CD4-positive, CD25-positive, alpha-beta regulatory T cell (primary cell): Measurements from ENCODE around the gene DDA1. TPM values are rescaled to one million over a fixed set of nuclear protein-coding genes. Genes with fewer than 3 reads are reported as not detected.

Experiments
- ATAC-seq, 2 donors: fragments of 150-1000 bp; cut with Tn5 transposase; one replicate each; pipeline ENCODE4 v1.10.0; 2021; ENCODE audit warnings: low read depth in 2 of 2, moderate number of reproducible peaks in 2 of 2, moderate library complexity in 1 of 2
- DNase-seq, 3 donors: peaks; one replicate each; pipeline versions ENCODE4 v3.0.0 to v3.0.0-alpha.2; 2012 to 2022; ENCODE audit warnings: mixed read lengths in 1 of 3
- H3K27ac ChIP-seq: one replicate; pipeline ENCODE4 v1.7.0; 2013; ENCODE audit warnings: mild to moderate bottlenecking, low read length; ENCODE audit not compliant: insufficient read depth, poor library complexity, severe bottlenecking
- H3K27me3 ChIP-seq: one replicate; pipeline ENCODE4 v1.7.0; 2013; ENCODE audit warnings: low read length; ENCODE audit not compliant: control insufficient read depth, insufficient read depth
- H3K36me3 ChIP-seq: one replicate; pipeline ENCODE4 v1.7.0; 2013; ENCODE audit warnings: mild to moderate bottlenecking, low read length, moderate library complexity; ENCODE audit not compliant: control insufficient read depth, insufficient read depth
- H3K4me1 ChIP-seq: 2 replicates; pipeline ENCODE4 v1.7.0; 2013; ENCODE audit warnings: mild to moderate bottlenecking, low read length; ENCODE audit not compliant: insufficient read depth, control insufficient read depth, poor library complexity, severe bottlenecking
- H3K4me3 ChIP-seq: one replicate; pipeline ENCODE4 v1.7.0; 2013; ENCODE audit warnings: low read depth, mild to moderate bottlenecking, low read length, moderate library complexity
- H3K9me3 ChIP-seq, 2 experiments: 1 replicate in 1 of 2; 2 replicates in 1 of 2; pipeline ENCODE4 v1.7.0; 2013; ENCODE audit warnings: low read length in 2 of 2, mild to moderate bottlenecking in 1 of 2, moderate library complexity in 1 of 2; ENCODE audit not compliant: control insufficient read depth in 2 of 2
- H3K27ac Mint-ChIP-seq, 3 donors: one replicate each; pipeline ENCODE4 v1.8.0; 2020 to 2022; ENCODE audit warnings: mild to moderate bottlenecking in 3 of 3, mixed read lengths in 3 of 3, moderate library complexity in 2 of 3
- H3K27me3 Mint-ChIP-seq: one replicate; pipeline ENCODE4 v1.8.0; 2022; ENCODE audit warnings: mild to moderate bottlenecking, mixed read lengths
- H3K36me3 Mint-ChIP-seq: one replicate; pipeline ENCODE4 v1.8.0; 2020; ENCODE audit warnings: mixed read lengths
- H3K4me1 Mint-ChIP-seq, 4 donors: one replicate each; pipeline ENCODE4 v1.8.0; 2020 to 2022; ENCODE audit warnings: mixed read lengths in 4 of 4, mild to moderate bottlenecking in 1 of 4
- H3K4me3 Mint-ChIP-seq, 4 donors: one replicate each; pipeline ENCODE4 v1.8.0; 2020 to 2022; ENCODE audit warnings: mild to moderate bottlenecking in 4 of 4, mixed read lengths in 4 of 4, moderate library complexity in 3 of 4
- H3K9me3 Mint-ChIP-seq, 7 donors: one replicate each; pipeline ENCODE4 v1.8.0; 2020 to 2022; ENCODE audit warnings: mixed read lengths in 7 of 7, mild to moderate bottlenecking in 3 of 7, moderate library complexity in 2 of 7
- polyA plus RNA-seq, 4 donors: library from polyadenylated mRNA; unstranded; fragments of 300-500 nt; fragmentation: Illumina TruSeq; gene quantifications; one replicate each; pipeline ENCODE4 v1.2.3, GENCODE V29; 2021
- total RNA-seq: library from RNA; stranded (reverse); gene quantifications from one replicate; pipeline ENCODE4 v1.2.3, GENCODE V29; 2022

Gene DDA1
- total and polyA plus RNA-seq, 5 donors from 2014 or later, result 26.7 to 43.8 (median 33.3) TPM

GRCh38 chr19:17326595-17326966 is 17.2 kb downstream of the DDA1 start:
- H3K4me3 Mint-ChIP-seq, result peak overlapping the region; percentile 44 to 75 (median 70)

GRCh38 chr19:17327068-17327653 is 17.8 kb downstream of the DDA1 start:
- no peaks in the 10 kb centered on the region for H3K27me3 ChIP-seq
- H3K9me3 Mint-ChIP-seq, result no peaks in the 10 kb centered on the region
- ATAC-seq (no peak), DNase-seq (no peak)
- H3K4me1 ChIP-seq, result peaks cover 26% of the 10 kb centered on the region
- H3K4me3 ChIP-seq, result no peak overlapping the region
- H3K4me1 Mint-ChIP-seq, result peaks cover 0 to 18% (median 5%) of the 10 kb centered on the region in 4 donors
- H3K9me3 ChIP-seq, result no peaks in the 10 kb centered on the region
- H3K27ac Mint-ChIP-seq, result no peak overlapping the region
- no peak overlapping the region for H3K27ac ChIP-seq
- H3K36me3 Mint-ChIP-seq, result peaks cover 5% of the 10 kb centered on the region
- H3K36me3 ChIP-seq, result no peaks in the 10 kb centered on the region
- H3K27me3 Mint-ChIP-seq, result peaks cover 6% of the 10 kb centered on the region
- H3K4me3 Mint-ChIP-seq, result peak overlapping the region; percentile 44 to 75 (median 70)

More at GRCh38 chr19:17326595-17326966, 17.2 kb downstream of the DDA1 start:
- H3K36me3 Mint-ChIP-seq, result peaks cover 5% of the 10 kb centered on the region
- no peaks in the 10 kb centered on the region for H3K9me3 ChIP-seq
- no peak overlapping the region for H3K27ac ChIP-seq
- no peak overlapping the region for H3K4me3 ChIP-seq
- H3K9me3 Mint-ChIP-seq, result no peaks in the 10 kb centered on the region
- peaks cover 0 to 18% (median 5%) of the 10 kb centered on the region in 4 donors for H3K4me1 Mint-ChIP-seq
- H3K36me3 ChIP-seq, result no peaks in the 10 kb centered on the region
- no peaks in the 10 kb centered on the region for H3K27me3 ChIP-seq
- peaks cover 26% of the 10 kb centered on the region for H3K4me1 ChIP-seq
- H3K27ac Mint-ChIP-seq, result no peak overlapping the region
- ATAC-seq (no peak), DNase-seq (no peak)
- peaks cover 6% of the 10 kb centered on the region for H3K27me3 Mint-ChIP-seq

GRCh38 chr19:17327654-17328516 is 18.5 kb downstream of the DDA1 start:
- peaks cover 0 to 19% (median 5%) of the 10 kb centered on the region in 4 donors for H3K4me1 Mint-ChIP-seq
- H3K27me3 Mint-ChIP-seq, result peaks cover 6% of the 10 kb centered on the region
- no peaks in the 10 kb centered on the region for H3K36me3 Mint-ChIP-seq
- H3K9me3 Mint-ChIP-seq, result no peaks in the 10 kb centered on the region
- DNase-seq (peak; percentile 46 to 59 (median 55)), ATAC-seq (peak; percentile 65 to 71)
- no peaks in the 10 kb centered on the region for H3K9me3 ChIP-seq
- H3K4me1 ChIP-seq, result peaks cover 26% of the 10 kb centered on the region
- H3K27me3 ChIP-seq, result no peaks in the 10 kb centered on the region
- peak overlapping the region in 2 of 3 donors; percentile 38 to 65 for H3K27ac Mint-ChIP-seq
- no peak overlapping the region for H3K4me3 ChIP-seq
- peak overlapping the region; percentile 35 to 88 (median 81) for H3K4me3 Mint-ChIP-seq
- H3K27ac ChIP-seq, result peak overlapping the region; percentile 63
- no peaks in the 10 kb centered on the region for H3K36me3 ChIP-seq

- peaks cover 28% of the 10 kb centered on the region for H3K4me1 ChIP-seq
- no peak overlapping the region for H3K27ac Mint-ChIP-seq
- H3K36me3 ChIP-seq, result no peaks in the 10 kb centered on the region
- peaks cover 6% of the 10 kb centered on the region for H3K27me3 Mint-ChIP-seq
- H3K4me1 Mint-ChIP-seq, result peaks cover 0 to 21% (median 7%) of the 10 kb centered on the region in 4 donors
- H3K9me3 ChIP-seq, result no peaks in the 10 kb centered on the region
- no peaks in the 10 kb centered on the region for H3K36me3 Mint-ChIP-seq
- no peaks in the 10 kb centered on the region for H3K27me3 ChIP-seq
- DNase-seq (peak in 2 of 3 donors; percentile 31 to 39), ATAC-seq (peak; percentile 25 to 26)
- H3K27ac ChIP-seq, result peak overlapping the region; percentile 63
- no peak overlapping the region for H3K4me3 ChIP-seq
- H3K4me3 Mint-ChIP-seq, result peak overlapping the region in 2 of 4 donors; percentile 85 to 88
- no peaks in the 10 kb centered on the region for H3K9me3 Mint-ChIP-seq
These were observed 19.4 kb downstream of the DDA1 start for GRCh38 chr19:17328517-17329365.

- H3K27ac Mint-ChIP-seq, result no peak overlapping the region
- H3K9me3 Mint-ChIP-seq, result no peaks in the 10 kb centered on the region
- no peak for DNase-seq
- H3K4me3 Mint-ChIP-seq, result peak overlapping the region; percentile 21 to 70 (median 54)
- ATAC-seq, result no peak
- H3K4me1 Mint-ChIP-seq, result peaks cover under 1 to 25% (median 11%) of the 10 kb centered on the region in 4 donors
- Histone ChIP-seq H3K36me3 (no peaks in the 10 kb centered on the region), H3K4me1 (peaks cover 34% of the 10 kb centered on the region), H3K27me3 (no peaks in the 10 kb centered on the region), H3K27ac (no peak overlapping the region), H3K4me3 (no peak overlapping the region), H3K9me3 (no peaks in the 10 kb centered on the region)
- H3K27me3 Mint-ChIP-seq, result peaks cover 9% of the 10 kb centered on the region
- H3K36me3 Mint-ChIP-seq, result no peaks in the 10 kb centered on the region
These were observed 20.3 kb downstream of the DDA1 start for GRCh38 chr19:17329366-17330261.

- peak overlapping the region; percentile 27 to 86 (median 68) for H3K4me3 Mint-ChIP-seq
- peaks cover 9% of the 10 kb centered on the region for H3K27me3 Mint-ChIP-seq
- no peaks in the 10 kb centered on the region for H3K9me3 Mint-ChIP-seq
- Histone ChIP-seq H3K4me3 (no peak overlapping the region), H3K9me3 (no peaks in the 10 kb centered on the region), H3K27me3 (no peaks in the 10 kb centered on the region), H3K36me3 (no peaks in the 10 kb centered on the region), H3K4me1 (peaks cover 41% of the 10 kb centered on the region), H3K27ac (no peak overlapping the region)
- H3K36me3 Mint-ChIP-seq, result no peaks in the 10 kb centered on the region
- no peak for DNase-seq
- no peak overlapping the region for H3K27ac Mint-ChIP-seq
- H3K4me1 Mint-ChIP-seq, result peaks cover 5 to 31% (median 14%) of the 10 kb centered on the region in 4 donors
- ATAC-seq, result no peak
These were observed 21.1 kb downstream of the DDA1 start for GRCh38 chr19:17330262-17331044.
